ENCODE results near the gene SLC7A5. TPM values are rescaled to one million over a fixed set of nuclear protein-coding genes. Genes with fewer than 3 reads are reported as not detected.

The SLC7A5 gene
- polyA plus RNA-seq, 1 experiment: 17.9 TPM

DNA sequence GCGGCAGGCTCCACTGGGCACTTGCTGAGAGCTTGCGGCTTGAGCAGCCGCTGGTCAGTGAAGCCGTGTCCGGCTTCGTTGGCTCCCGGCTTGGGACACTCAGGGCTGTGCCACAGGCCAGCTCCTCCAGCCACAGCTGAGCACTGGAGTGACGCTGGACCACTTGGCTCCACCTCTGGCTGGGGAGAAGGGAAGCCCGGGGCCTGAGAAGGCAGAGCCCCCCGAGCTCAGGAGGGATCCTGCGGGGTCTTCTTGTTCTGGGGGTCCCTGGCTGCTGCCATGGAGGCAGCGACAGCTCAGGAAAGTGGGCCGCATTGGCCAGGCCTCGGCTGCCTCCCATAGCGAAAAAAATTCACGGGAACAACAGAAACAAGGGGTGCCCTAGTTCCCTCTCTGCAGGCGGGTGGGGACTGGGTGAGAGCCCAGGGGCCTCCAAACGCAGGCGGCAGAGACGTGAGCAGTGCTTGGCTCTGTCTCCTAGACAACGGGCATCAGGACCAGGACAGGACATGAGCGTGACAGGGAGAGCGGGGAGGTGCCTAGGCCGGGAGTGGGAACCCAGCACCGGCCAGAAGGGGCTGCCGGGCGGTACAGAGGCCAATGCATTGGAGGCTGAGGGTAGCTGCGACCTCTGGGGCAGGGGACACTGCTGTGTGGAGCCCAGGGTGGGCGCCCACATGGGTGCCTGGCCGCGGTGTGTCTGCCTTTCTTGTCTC is 37.7 kb downstream of the SLC7A5 start:
- ChIA-PET POLR2A (no interaction called here), CTCF (interaction anchor here (1.9 kb wide), 1 partner anchor 18 kb away, joined by 7 read pairs; no protein-coding TSS in a partner anchor)
- H3K27ac ChIP-seq (ENCODE audit: low read depth, low read length): no peak overlapping the region

GRCh38 chr16:87830673-87831420 is 38.5 kb downstream of the SLC7A5 start:
- POLR2A ChIA-PET: no interaction called here
- H3K27ac ChIP-seq (ENCODE audit: low read depth, low read length): no peak overlapping the region
- peaks cover 3% of the 10 kb centered on the region; the same call in 1 of the 2 replicates for H3K9me3 ChIP-seq (ENCODE audit: control insufficient read depth, insufficient read depth, low read length)
- TF ChIP-seq CTCF (IDR thresholded peaks at IDR 0.05; ENCODE audit: low read depth, low read length): no peak
- DNase-seq (ENCODE audit: low read depth, low spot score): no peak
- CTCF ChIA-PET: no interaction called here
- H3K27me3 ChIP-seq (ENCODE audit: control insufficient read depth, insufficient read depth, low read length): no peaks in the 10 kb centered on the region
- no peak overlapping the region for H3K4me3 ChIP-seq (ENCODE audit: low read depth, low read length)

More for the DNA sequence above, 37.7 kb downstream of the SLC7A5 start:
- H3K9me3 ChIP-seq (ENCODE audit: control insufficient read depth, insufficient read depth, low read length): peaks cover 3% of the 10 kb centered on the region; the same call in 1 of the 2 replicates
- DNase-seq (ENCODE audit: low read depth, low spot score): no peak
- H3K27me3 ChIP-seq (ENCODE audit: control insufficient read depth, insufficient read depth, low read length): no peaks in the 10 kb centered on the region
- H3K4me3 ChIP-seq (ENCODE audit: low read depth, low read length): no peak overlapping the region
- TF ChIP-seq CTCF (IDR thresholded peaks at IDR 0.05; ENCODE audit: low read depth, low read length): no peak

DNA sequence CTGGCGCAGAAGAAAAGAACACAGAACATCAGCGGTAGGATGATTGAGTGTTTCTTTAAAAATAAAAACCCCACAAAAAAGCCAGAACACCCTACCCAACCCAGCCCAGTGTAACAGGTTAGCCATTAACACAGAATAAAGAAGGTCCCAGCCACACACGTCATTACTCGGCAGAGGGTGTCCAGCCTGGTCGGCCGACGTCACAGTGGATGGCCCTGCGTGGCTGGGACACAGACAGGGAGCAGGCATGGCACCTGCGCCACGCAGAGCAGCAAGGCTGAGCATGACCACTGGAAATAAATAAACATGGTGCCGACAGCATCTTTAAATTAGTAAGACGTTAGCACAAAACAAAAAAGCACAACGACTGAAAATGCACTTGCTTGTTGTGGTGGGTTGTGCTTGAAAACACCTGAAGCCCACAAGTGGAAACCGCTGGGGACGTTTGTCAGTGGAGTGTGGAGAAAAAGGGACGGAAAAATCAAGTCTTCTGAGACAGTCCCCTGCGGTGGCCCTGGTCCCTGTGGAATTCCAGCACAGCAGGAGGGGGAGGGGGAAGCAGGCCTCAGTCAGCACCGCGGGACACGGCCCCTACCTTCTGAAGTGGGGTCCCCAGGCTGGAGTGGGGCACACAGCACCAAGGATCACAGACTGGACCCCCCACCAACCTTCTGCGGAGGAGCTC is 39.2 kb downstream of the SLC7A5 start:
- Histone ChIP-seq H3K9me3 (ENCODE audit: control insufficient read depth, insufficient read depth, low read length) (peaks cover 3% of the 10 kb centered on the region; the same call in 1 of the 2 replicates), H3K27me3 (ENCODE audit: control insufficient read depth, insufficient read depth, low read length) (no peaks in the 10 kb centered on the region), H3K27ac (ENCODE audit: low read depth, low read length) (no peak overlapping the region), H3K4me3 (ENCODE audit: low read depth, low read length) (no peak overlapping the region)
- CTCF ChIA-PET: no interaction called here
- POLR2A ChIA-PET: no interaction called here
- no peak for DNase-seq (ENCODE audit: low read depth, low spot score)
- no peak for TF ChIP-seq CTCF (IDR thresholded peaks at IDR 0.05; ENCODE audit: low read depth, low read length)

GRCh38 chr16:87829622-87829980 is 39.7 kb downstream of the SLC7A5 start:
- no peaks in the 10 kb centered on the region for H3K27me3 ChIP-seq (ENCODE audit: control insufficient read depth, insufficient read depth, low read length)
- no peak for DNase-seq (ENCODE audit: low read depth, low spot score)
- TF ChIP-seq CTCF (IDR thresholded peaks at IDR 0.05; ENCODE audit: low read depth, low read length): no peak
- CTCF ChIA-PET: no interaction called here
- no peak overlapping the region for H3K27ac ChIP-seq (ENCODE audit: low read depth, low read length)
- POLR2A ChIA-PET: no interaction called here
- no peak overlapping the region for H3K4me3 ChIP-seq (ENCODE audit: low read depth, low read length)
- peaks cover 3% of the 10 kb centered on the region; the same call in 1 of the 2 replicates for H3K9me3 ChIP-seq (ENCODE audit: control insufficient read depth, insufficient read depth, low read length)
